ENCODE results near the gene PLEKHB1. TPM values are rescaled to one million over a fixed set of nuclear protein-coding genes. Genes with fewer than 3 reads are reported as not detected.
A peak's percentile ranks its signal among the peaks of the same experiment; 100 is the strongest.

PLEKHB1 gene
- total and polyA plus RNA-seq, 11 donors, result 0.82 to 36.3 (median 10.8) TPM

- no peak for ATAC-seq
- H3K9me3 ChIP-seq, result no peaks in the 10 kb centered on the region
- H3K4me3 ChIP-seq, result peak overlapping the region in 4 of 12 donors; percentile 31 to 52 (median 40)
These were observed 1.7 kb downstream of the PLEKHB1 start for GRCh38 chr11:73648121-73648520.

DNA sequence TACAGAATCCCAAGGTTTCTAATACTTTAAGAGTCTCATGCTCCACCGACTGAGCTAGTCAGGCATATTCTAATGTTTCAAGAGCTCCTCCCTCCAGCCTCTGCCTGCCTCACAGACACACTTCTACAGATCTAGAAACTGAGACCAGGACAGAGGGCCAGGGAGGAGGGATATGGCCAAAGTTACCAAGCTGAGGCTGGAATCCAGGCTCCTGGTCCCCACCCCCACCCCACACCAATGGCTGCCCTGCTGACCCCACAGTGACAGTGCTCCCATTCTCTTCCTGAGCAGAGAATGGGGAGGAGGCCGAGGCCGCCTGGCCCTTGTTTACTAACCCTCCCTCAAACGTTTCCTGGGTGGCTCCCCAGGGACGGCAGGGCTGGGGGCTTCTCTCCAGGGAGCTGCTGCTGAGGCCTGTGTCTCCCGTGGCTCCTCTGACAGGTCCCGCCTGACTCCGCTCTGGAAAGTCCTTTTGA, 2.2 kb downstream of the PLEKHB1 start:
- WGBS, 4 donors, result 64 to 77% (median 65%) methylated on average over 5 to 8 of the region's 8 CpGs
- TF ChIP-seq CTCF (IDR thresholded peaks at IDR 0.05) (no peak), POLR2A (IDR thresholded peaks at IDR 0.05) (no peak)
- peaks cover 0 to 11% (median 0%) of the 10 kb centered on the region in 9 donors for H3K27me3 ChIP-seq
- ATAC-seq (no peak), DNase-seq (no peak)
- no peaks in the 10 kb centered on the region for H3K36me3 ChIP-seq
- H3K4me3 ChIP-seq, result no peak overlapping the region
- intact Hi-C loops (cut with DNase I), result no loop called here
- H3K4me1 ChIP-seq, result peaks cover 0 to 24% (median 7%) of the 10 kb centered on the region in 12 donors
- peak overlapping the region in 1 of 12 donors; percentile 25 for H3K27ac ChIP-seq
- H3K9me3 ChIP-seq, result no peaks in the 10 kb centered on the region

More at GRCh38 chr11:73648121-73648520, 1.7 kb downstream of the PLEKHB1 start:
- intact Hi-C loops (cut with DNase I), result no loop called here
- Histone ChIP-seq H3K4me1 (peaks cover 0 to 24% (median 6%) of the 10 kb centered on the region in 12 donors), H3K27me3 (peaks cover 0 to 11% (median 0%) of the 10 kb centered on the region in 9 donors), H3K27ac (peak overlapping the region in 1 of 12 donors; percentile 15), H3K36me3 (no peaks in the 10 kb centered on the region)
- no peak for TF ChIP-seq CTCF (IDR thresholded peaks at IDR 0.05)
- WGBS, 4 donors, result 86 to 91% (median 88%) methylated on average over 9 of the region's 9 CpGs
- no peak for DNase-seq

- no peak for DNase-seq
- H3K4me1 ChIP-seq, result peaks cover 0 to 24% (median 9%) of the 10 kb centered on the region in 12 donors
- no peak for TF ChIP-seq CTCF (IDR thresholded peaks at IDR 0.05)
- no peak for TF ChIP-seq POLR2A (IDR thresholded peaks at IDR 0.05)
- peak overlapping the region in 1 of 12 donors; percentile 25 for H3K27ac ChIP-seq
- 69 to 79% (median 74%) methylated on average over 9 of the region's 9 CpGs for WGBS, 4 donors
- H3K9me3 ChIP-seq, result no peaks in the 10 kb centered on the region
- H3K27me3 ChIP-seq, result peaks cover 0 to 11% (median 0%) of the 10 kb centered on the region in 9 donors
- ATAC-seq, result no peak
- no peak overlapping the region for H3K4me3 ChIP-seq
- no peaks in the 10 kb centered on the region for H3K36me3 ChIP-seq
- intact Hi-C loops (cut with DNase I), result no loop called here
These were observed 2.8 kb downstream of the PLEKHB1 start for GRCh38 chr11:73649206-73649605.

- ATAC-seq (no peak), DNase-seq (no peak)
- Histone ChIP-seq H3K36me3 (no peaks in the 10 kb centered on the region), H3K9me3 (no peaks in the 10 kb centered on the region), H3K27ac (no peak overlapping the region), H3K4me1 (peaks cover 0 to 22% (median 9%) of the 10 kb centered on the region in 12 donors), H3K4me3 (no peak overlapping the region), H3K27me3 (no peaks in the 10 kb centered on the region)
- 86 to 94% (median 93%) methylated on average over 14 of the region's 14 CpGs for WGBS, 4 donors
- TF ChIP-seq CTCF (IDR thresholded peaks at IDR 0.05), result no peak
- TF ChIP-seq POLR2A (IDR thresholded peaks at IDR 0.05), result no peak
- intact Hi-C loops (cut with DNase I), result no loop called here
These were observed 4.0 kb downstream of the PLEKHB1 start for GRCh38 chr11:73650400-73650799.

Measured in heart left ventricle (tissue), 16 donors.